GM12878 (cell line): ENCODE results near the gene PHLDB3. TPM values are rescaled to one million over a fixed set of nuclear protein-coding genes. Genes with fewer than 3 reads are reported as not detected.

Experiments
- ATAC-seq: fragments of 200-7000 bp; cut with Tn5 transposase; 3 replicates; pipeline ENCODE4 v1.9.1; 2020; ENCODE audit warnings: mild to moderate bottlenecking, moderate library complexity
- BruUV-seq: library from RNA; stranded (reverse); fragments of 400-500 nt; replicated peaks from 2 replicates; lab custom pipeline; 2021; lab: Mats Ljungman, UMichigan
- CTCF ChIA-PET: fragments of 300-600 bp; sonication (Branson Sonifier 250); formaldehyde crosslinking; extraction: SDS; loops from one replicate; lab custom pipeline; 2021; ENCODE audit warnings: inconsistent platforms; lab: Yijun Ruan, JAX
- POLR2A ChIA-PET: fragments of 350-600 bp; formaldehyde crosslinking; extraction: SDS; loops from one replicate; lab custom pipeline; 2021; ENCODE audit warnings: inconsistent platforms; lab: Charles Lee
- RAD21 ChIA-PET: fragments of 300-600 bp; sonication (Branson Sonifier 250); formaldehyde crosslinking; loops from one replicate; lab custom pipeline; 2023; ENCODE audit warnings: antibody characterized with exemption; ENCODE audit not compliant: unreplicated experiment; lab: Charles Lee
- SMC1A ChIA-PET: fragments of 300-600 bp; sonication (Branson Sonifier 250); formaldehyde crosslinking; loops from one replicate; lab custom pipeline; 2023; ENCODE audit not compliant: unreplicated experiment, uncharacterized antibody; lab: Charles Lee
- DNase-seq: peaks from one replicate; pipeline ENCODE4 v3.0.0-alpha.2; 2011; ENCODE audit warnings: low read depth, low spot score
- FAIRE-seq: peaks from 3 replicates; lab custom pipeline; 2011; peaks lifted over from hg19 to GRCh38; lab: Jason Lieb, UNC
- H2AFZ ChIP-seq: 2 replicates; pipeline ENCODE4 v1.6.0; 2011; ENCODE audit warnings: low read depth, low read length, control low read depth; ENCODE audit not compliant: control insufficient read depth
- H3K27ac ChIP-seq: 2 replicates; pipeline ENCODE4 v1.5.1; 2011; ENCODE audit warnings: control low read depth; ENCODE audit not compliant: control insufficient read depth, insufficient read depth
- H3K27me3 ChIP-seq, 2 experiments: replicated peaks in 1 of 2; 2 replicates each; pipeline versions ENCODE4 v1.6.0 to v1.6.1; 2011; ENCODE audit warnings: low read length in 1 of 2; ENCODE audit not compliant: control insufficient read depth in 2 of 2, insufficient read depth in 2 of 2
- H3K36me3 ChIP-seq, 2 experiments: 2 replicates each; pipeline ENCODE4 v1.5.1; 2011; ENCODE audit warnings: low read length in 1 of 2; ENCODE audit not compliant: control insufficient read depth in 2 of 2, insufficient read depth in 2 of 2
- H3K4me1 ChIP-seq: 2 replicates; pipeline ENCODE4 v1.6.1; 2011; ENCODE audit warnings: mild to moderate bottlenecking, low read length, moderate library complexity, mixed read lengths; ENCODE audit not compliant: control insufficient read depth, insufficient read depth
- H3K4me2 ChIP-seq: 2 replicates; pipeline ENCODE4 v1.6.0; 2011; ENCODE audit warnings: control low read depth; ENCODE audit not compliant: control insufficient read depth, insufficient read depth
- H3K4me3 ChIP-seq: fragments of 200-600 bp; sonication (generic); 2 replicates; pipeline ENCODE4 v1.5.1; 2016
- H3K79me2 ChIP-seq: 2 replicates; pipeline ENCODE4 v1.6.0; 2011; ENCODE audit warnings: low read length; ENCODE audit not compliant: control insufficient read depth, insufficient read depth
- H3K9ac ChIP-seq: 2 replicates; pipeline ENCODE4 v1.8.0; 2011; ENCODE audit warnings: low read length, control low read depth, mixed read lengths; ENCODE audit not compliant: control insufficient read depth, insufficient read depth
- H3K9me3 ChIP-seq: replicated peaks from 3 replicates; pipeline ENCODE4 v1.5.1; 2011; ENCODE audit warnings: mild to moderate bottlenecking, low read length; ENCODE audit not compliant: control insufficient read depth, insufficient read depth
- H4K20me1 ChIP-seq: 2 replicates; pipeline ENCODE4 v1.6.0; 2011; ENCODE audit not compliant: control insufficient read depth, insufficient read depth
- CBFB ChIP-seq: IDR thresholded peaks from 2 replicates; pipeline ENCODE4 v1.6.1; 2016; ENCODE audit warnings: antibody characterized with exemption, low read depth
- CREB1 ChIP-seq: IDR thresholded peaks from 2 replicates; pipeline ENCODE4 v1.6.1; 2012; ENCODE audit warnings: low read depth, mild to moderate bottlenecking, inconsistent platforms
- CUX1 ChIP-seq: IDR thresholded peaks from 2 replicates; pipeline ENCODE4 v1.6.1; 2012; ENCODE audit warnings: improper control_type of control experiment, low read depth, low read length; ENCODE audit not compliant: insufficient replicate concordance
- DPF2 ChIP-seq: fragments of 450-650 bp; IDR thresholded peaks from 2 replicates; pipeline ENCODE4 v1.6.1; 2017; ENCODE audit warnings: mild to moderate bottlenecking
- MYB ChIP-seq: fragments of 150-350 bp; IDR thresholded peaks from 2 replicates; pipeline ENCODE4 v1.6.1; 2014; ENCODE audit warnings: mild to moderate bottlenecking, low read depth, low read length, borderline replicate concordance
- NFYB ChIP-seq: IDR thresholded peaks from 2 replicates; pipeline ENCODE4 v1.6.1; 2011; ENCODE audit warnings: low read depth, mild to moderate bottlenecking, low read length, improper control_type of control experiment, moderate library complexity; ENCODE audit not compliant: insufficient read depth
- RAD21 ChIP-seq: IDR thresholded peaks from 2 replicates; pipeline ENCODE4 v1.6.1; 2011; ENCODE audit warnings: mild to moderate bottlenecking, low read depth, low read length, moderate library complexity; ENCODE audit not compliant: insufficient read depth
- RBBP5 ChIP-seq: fragments of 200-600 bp; sonication (generic); conservative IDR thresholded peaks from 2 replicates; pipeline ENCODE4 v1.6.1; 2016
- RELA ChIP-seq: fragments of 450-650 bp; IDR thresholded peaks from 2 replicates; pipeline ENCODE4 v1.8.0; 2014; ENCODE audit warnings: borderline replicate concordance; ENCODE audit not compliant: partially characterized antibody
- SUZ12 ChIP-seq: fragments of 200-600 bp; sonication (generic); IDR thresholded peaks from one replicate; pipeline ENCODE4 v1.6.1; 2018; ENCODE audit warnings: antibody characterized with exemption, mild to moderate bottlenecking; ENCODE audit not compliant: unreplicated experiment
- YBX1 ChIP-seq: fragments of 450-650 bp; IDR thresholded peaks from 2 replicates; pipeline ENCODE4 v1.6.1; 2016; ENCODE audit warnings: antibody characterized with exemption
- YY1 ChIP-seq: IDR thresholded peaks from 2 replicates; pipeline ENCODE4 v1.6.1; 2011; ENCODE audit warnings: low read depth, mild to moderate bottlenecking, low read length
- ZNF217 ChIP-seq: fragments of 450-650 bp; IDR thresholded peaks from 2 replicates; pipeline ENCODE4 v1.6.1; 2017; ENCODE audit warnings: antibody characterized with exemption, mild to moderate bottlenecking
- ZNF274 ChIP-seq: IDR thresholded peaks from one replicate; pipeline ENCODE4 v1.8.0; 2011; ENCODE audit not compliant: insufficient read length, insufficient read depth
- WGBS: methylation state at CpG from one replicate; pipeline ENCODE4 v1.1.6; 2016; ENCODE audit warnings: low lambda C conversion rate; ENCODE audit not compliant: insufficient replicate concordance, insufficient coverage; ENCODE audit errors: missing lambda C conversion rate; 5-methylcytosine and 5-hydroxymethylcytosine counted together
- in situ Hi-C: fragments of 300-500 bp; cut with MboI; formaldehyde crosslinking; loops from 9 replicates; pipeline ENCODE4 v1.14.3; 2018; ENCODE audit warnings: mixed read lengths
- intact Hi-C: fragments of 100-400 bp; cut with micrococcal nuclease; formaldehyde crosslinking; loops from one replicate; pipeline ENCODE4 v1.14.2; 2022; ENCODE audit not compliant: unreplicated experiment
- polyA plus RNA-seq, 11 experiments: library from polyadenylated mRNA; depleted of rRNA in 4 of 11; unstranded in 6 of 11; stranded (reverse) in 5 of 11; fragments of >200 nt; fragmentation: Nextera tagmentation in 4 of 11; fragmentation: Illumina TruSeq in 1 of 11; extraction: Ambion mirVana in 4 of 11; extraction: Trizol in 1 of 11; gene quantifications; 1 replicate in 1 of 11; 2 replicates in 10 of 11; pipeline versions ENCODE4 v1.2.1 to v1.2.3, GENCODE V29; 2011 to 2016; ENCODE audit warnings: inconsistent platforms in 2 of 11, missing spikeins in 2 of 11, low read depth in 1 of 11
- total RNA-seq, 4 experiments: library from RNA; depleted of rRNA in 3 of 4; stranded (reverse); fragments of >200 nt in 3 of 4; fragmentation: Illumina TruSeq in 1 of 4; extraction: Trizol in 1 of 4; gene quantifications; 2 replicates each; pipeline versions ENCODE4 v1.2.1 to v1.2.3, GENCODE V29; 2013 to 2021

The PHLDB3 gene
- total and polyA plus RNA-seq, 10 of the 15 experiments (the other 5 are each of a cell fraction or from before 2014, with no cell fraction given): 0.13 to 13.0 (median 5.5) TPM

- WGBS: 44% methylated on average over 2 of the region's 2 CpGs
Measured at GRCh38 chr19:43445426-43445825, 59.1 kb downstream of the PHLDB3 start.

More at GRCh38 chr19:43445426-43445825, 59.1 kb downstream of the PHLDB3 start:
- ChIA-PET RAD21 (interaction anchor here (0.7 to 9.1 kb wide), 2 partner anchors 73 to 213 kb away, joined by 3 to 186 read pairs; no protein-coding TSS in a partner anchor), SMC1A (interaction anchor here (0.6 to 6.3 kb wide), 4 partner anchors 13 to 939 kb away, joined by 3 to 194 read pairs (median 4); no protein-coding TSS in a partner anchor), CTCF (interaction anchor here (0.6 to 6.6 kb wide), 7 partner anchors 13 to 213 kb away, joined by 3 to 393 read pairs (median 4); no protein-coding TSS in a partner anchor), POLR2A (interaction anchor here (1.0 kb wide), 1 partner anchor 18 kb away, joined by 3 read pairs; no protein-coding TSS in a partner anchor)
- ATAC-seq (no peak), FAIRE-seq (no peak), DNase-seq (no peak)
- H4K20me1 ChIP-seq: no peaks in the 10 kb centered on the region
- H3K4me1 ChIP-seq: no peaks in the 10 kb centered on the region
- no peak overlapping the region for H3K4me2 ChIP-seq
- H3K27ac ChIP-seq: no peak overlapping the region
- H3K9ac ChIP-seq: no peak overlapping the region
- H3K36me3 ChIP-seq: no peaks in the 10 kb centered on the region
- BruUV-seq: no TSS peak
- no peak overlapping the region for H3K4me3 ChIP-seq
- H3K27me3 ChIP-seq: peaks cover 0 to 2% of the 10 kb centered on the region in 2 experiments; a peak in 1 of 4 replicates
- no peak for TF ChIP-seq ZNF217
- no peak for TF ChIP-seq YY1
- TF ChIP-seq RAD21: no peak
- TF ChIP-seq MYB: no peak
- no peak for TF ChIP-seq RELA
- no peak for TF ChIP-seq CUX1
- no peak for TF ChIP-seq ZNF274
- no peak for TF ChIP-seq CBFB
- TF ChIP-seq CREB1: no peak
- no peak for TF ChIP-seq NFYB
- no peak for TF ChIP-seq SUZ12
- no peak for TF ChIP-seq YBX1
- TF ChIP-seq RBBP5: no peak
- TF ChIP-seq DPF2: no peak
- no peak overlapping the region for H2AFZ ChIP-seq
- H3K79me2 ChIP-seq: no peaks in the 10 kb centered on the region
- no peaks in the 10 kb centered on the region for H3K9me3 ChIP-seq
- intact Hi-C loops: loop anchor here (5.0 to 10.0 kb wide), 3 partner anchors 57 to 339 kb away; partner anchors contain the start of genes KCNN4 and PHLDB3
- in situ Hi-C loops: loop anchor here (5.0 to 10.0 kb wide), 2 partner anchors 77 to 359 kb away; partner anchors contain the start of gene LYPD5
